Nephron (organoid): ENCODE measurements around the gene PACSIN2.

Experiments used
- H3K27ac Mint-ChIP-seq, 3 experiments: 2 replicates each; pipeline ENCODE4 v1.8.0; 2020; ENCODE audit warnings: mixed read lengths in 3 of 3, mild to moderate bottlenecking in 2 of 3, moderate library complexity in 1 of 3
- H3K27me3 Mint-ChIP-seq: 2 replicates; pipeline ENCODE4 v1.8.0; 2021; ENCODE audit warnings: low read depth, mild to moderate bottlenecking, moderate library complexity, mixed read lengths
- H3K36me3 Mint-ChIP-seq: 2 replicates; pipeline ENCODE4 v1.8.0; 2020; ENCODE audit warnings: low read depth, mixed read lengths
- H3K4me1 Mint-ChIP-seq: 2 replicates; pipeline ENCODE4 v1.8.0; 2020; ENCODE audit warnings: mixed read lengths
- H3K4me3 Mint-ChIP-seq, 3 experiments: 2 replicates each; pipeline ENCODE4 v1.8.0; 2020; ENCODE audit warnings: mild to moderate bottlenecking in 3 of 3, mixed read lengths in 3 of 3, moderate library complexity in 2 of 3
- H3K9me3 Mint-ChIP-seq: 2 replicates; pipeline ENCODE4 v1.8.0; 2020; ENCODE audit warnings: mixed read lengths
- TF ChIP-seq, protein P1 (sequence below), 3 experiments: fragments of 200-600 bp; sonication (generic); IDR thresholded peaks; one replicate each; pipeline ENCODE4 v1.5.0; 2021; ENCODE audit warnings: antibody characterized with exemption in 3 of 3; ENCODE audit not compliant: unreplicated experiment in 3 of 3

The PACSIN2 gene

DNA sequence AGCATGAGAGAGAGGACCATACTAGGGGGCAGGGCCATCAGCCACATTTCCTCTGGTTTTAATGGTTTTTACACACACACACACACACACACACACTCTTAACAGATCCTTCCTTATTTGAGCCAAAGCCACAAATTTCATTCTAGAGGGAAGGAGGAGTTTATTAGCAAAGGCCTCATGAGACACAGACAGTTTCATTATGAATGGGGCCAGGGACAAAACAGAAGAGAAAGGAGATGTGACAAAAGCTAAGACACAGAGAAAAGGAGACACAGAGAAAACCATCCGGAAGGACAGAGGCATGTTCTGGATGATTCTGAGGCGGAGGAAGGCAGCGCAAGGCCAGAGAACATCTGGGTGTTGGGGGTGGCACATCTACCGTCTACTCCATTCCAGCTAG is 125.6 kb downstream of the PACSIN2 start:
- no peaks in the 10 kb centered on the region for H3K27me3 Mint-ChIP-seq
- H3K9me3 Mint-ChIP-seq: no peaks in the 10 kb centered on the region
- no peak overlapping the region for H3K27ac Mint-ChIP-seq
- peaks cover 31% of the 10 kb centered on the region for H3K36me3 Mint-ChIP-seq
- TF ChIP-seq, protein P1, sequence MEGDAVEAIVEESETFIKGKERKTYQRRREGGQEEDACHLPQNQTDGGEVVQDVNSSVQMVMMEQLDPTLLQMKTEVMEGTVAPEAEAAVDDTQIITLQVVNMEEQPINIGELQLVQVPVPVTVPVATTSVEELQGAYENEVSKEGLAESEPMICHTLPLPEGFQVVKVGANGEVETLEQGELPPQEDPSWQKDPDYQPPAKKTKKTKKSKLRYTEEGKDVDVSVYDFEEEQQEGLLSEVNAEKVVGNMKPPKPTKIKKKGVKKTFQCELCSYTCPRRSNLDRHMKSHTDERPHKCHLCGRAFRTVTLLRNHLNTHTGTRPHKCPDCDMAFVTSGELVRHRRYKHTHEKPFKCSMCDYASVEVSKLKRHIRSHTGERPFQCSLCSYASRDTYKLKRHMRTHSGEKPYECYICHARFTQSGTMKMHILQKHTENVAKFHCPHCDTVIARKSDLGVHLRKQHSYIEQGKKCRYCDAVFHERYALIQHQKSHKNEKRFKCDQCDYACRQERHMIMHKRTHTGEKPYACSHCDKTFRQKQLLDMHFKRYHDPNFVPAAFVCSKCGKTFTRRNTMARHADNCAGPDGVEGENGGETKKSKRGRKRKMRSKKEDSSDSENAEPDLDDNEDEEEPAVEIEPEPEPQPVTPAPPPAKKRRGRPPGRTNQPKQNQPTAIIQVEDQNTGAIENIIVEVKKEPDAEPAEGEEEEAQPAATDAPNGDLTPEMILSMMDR (IDR thresholded peaks at IDR 0.05; ENCODE audit: unreplicated experiment in 3 of 3): no peak
- no peak overlapping the region for H3K4me3 Mint-ChIP-seq
- H3K4me1 Mint-ChIP-seq: no peaks in the 10 kb centered on the region

DNA sequence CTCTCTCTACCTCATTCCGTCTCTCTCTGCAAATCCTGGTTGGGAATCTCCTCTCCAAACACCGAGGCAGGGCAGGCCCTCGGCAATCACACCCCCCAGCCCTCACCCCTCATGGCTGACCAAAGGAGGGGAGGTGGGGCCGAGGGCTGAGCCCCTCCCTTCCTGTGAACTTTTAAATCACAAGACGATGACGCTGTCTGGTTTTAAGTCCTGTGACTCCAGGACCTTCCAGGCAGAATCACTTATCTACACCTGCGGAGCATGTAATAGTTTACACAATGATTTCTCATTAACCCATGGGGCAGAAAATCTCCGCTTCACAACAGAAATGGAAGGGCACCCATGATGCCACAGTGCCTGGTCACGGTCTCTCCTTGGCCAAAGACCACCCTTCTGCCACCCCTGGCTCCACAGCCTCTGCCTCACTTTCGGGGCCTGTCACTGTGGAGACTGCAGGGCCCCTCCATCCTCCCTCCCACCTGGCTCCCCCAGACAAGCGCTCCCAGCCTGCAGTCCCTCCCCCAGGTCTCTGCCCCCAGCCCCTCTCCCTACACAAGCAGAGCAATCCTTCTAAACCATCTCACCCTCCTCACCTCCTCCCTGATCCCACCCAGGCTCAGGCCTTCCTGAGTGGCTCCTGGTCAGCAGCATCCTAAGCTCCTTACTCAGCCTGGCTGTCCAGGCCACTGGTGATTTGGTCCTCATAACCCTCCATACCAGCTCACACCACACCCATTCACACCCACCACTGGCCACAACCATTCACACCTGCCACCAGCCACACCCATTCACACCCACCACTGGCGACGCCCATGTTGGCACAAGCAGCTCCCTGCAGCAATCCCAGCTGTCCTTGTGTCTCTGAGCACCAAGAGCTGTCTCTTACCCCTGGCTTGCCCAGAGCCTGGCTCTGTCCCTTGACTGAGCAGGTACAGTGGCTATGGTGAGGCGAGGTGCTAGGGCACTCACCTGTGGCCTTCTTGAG is 127.1 kb downstream of the PACSIN2 start:
- TF ChIP-seq, protein P1 (IDR thresholded peaks at IDR 0.05; ENCODE audit: unreplicated experiment in 3 of 3): no peak
- Mint-ChIP-seq H3K36me3 (peaks cover 40% of the 10 kb centered on the region), H3K27me3 (no peaks in the 10 kb centered on the region), H3K4me1 (no peaks in the 10 kb centered on the region), H3K9me3 (no peaks in the 10 kb centered on the region), H3K27ac (peak overlapping the region in 1 of 3 experiments; percentile 79), H3K4me3 (no peak overlapping the region)

DNA sequence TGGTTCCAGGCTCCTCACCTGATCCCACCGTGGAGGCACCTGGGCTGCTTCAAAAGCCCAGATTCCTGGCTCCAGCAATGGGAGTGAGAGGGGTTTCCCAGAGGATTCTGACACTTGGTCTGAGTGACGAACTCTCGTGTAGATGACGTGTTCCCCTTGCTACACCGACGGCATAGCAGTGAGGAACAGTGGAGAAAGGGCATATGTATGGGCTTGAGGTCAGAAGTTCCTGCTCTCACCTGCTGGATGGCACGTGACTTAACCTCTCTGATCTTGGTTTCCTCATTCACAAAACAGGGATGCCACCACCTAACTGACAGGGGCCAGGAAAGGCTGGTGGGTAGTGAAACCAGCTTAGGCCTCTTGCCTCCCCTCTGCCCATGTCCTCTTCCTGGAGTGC is 127.8 kb downstream of the PACSIN2 start:
- H3K4me1 Mint-ChIP-seq: no peaks in the 10 kb centered on the region
- no peaks in the 10 kb centered on the region for H3K9me3 Mint-ChIP-seq
- TF ChIP-seq, protein P1 (IDR thresholded peaks at IDR 0.05; ENCODE audit: unreplicated experiment in 3 of 3): no peak
- H3K27ac Mint-ChIP-seq: peak overlapping the region in 1 of 3 experiments; percentile 79
- peaks cover 42% of the 10 kb centered on the region for H3K36me3 Mint-ChIP-seq
- H3K4me3 Mint-ChIP-seq: no peak overlapping the region
- no peaks in the 10 kb centered on the region for H3K27me3 Mint-ChIP-seq

DNA sequence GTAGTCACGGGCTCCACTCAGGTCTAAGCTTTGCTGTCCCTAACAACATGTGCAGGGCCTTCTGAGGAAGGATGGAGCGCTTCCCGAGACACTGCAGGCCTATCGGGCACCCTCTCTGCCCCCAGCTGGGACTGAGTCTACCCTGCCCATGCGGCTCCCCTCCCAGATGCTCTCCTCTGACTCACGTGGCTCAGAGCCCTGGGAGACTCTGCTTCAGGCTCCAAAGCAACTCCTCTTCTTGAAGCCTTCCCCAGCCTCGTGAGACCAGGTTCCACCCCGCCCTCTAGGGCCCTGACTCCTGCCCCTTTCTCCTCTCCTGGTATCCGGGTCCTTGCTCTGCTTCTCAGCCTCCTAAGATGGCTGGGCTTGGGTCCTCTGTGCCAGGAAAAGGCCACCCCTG is 129.5 kb downstream of the PACSIN2 start:
- no peak overlapping the region for H3K4me3 Mint-ChIP-seq
- H3K9me3 Mint-ChIP-seq: no peaks in the 10 kb centered on the region
- H3K36me3 Mint-ChIP-seq: peaks cover 35% of the 10 kb centered on the region
- H3K27ac Mint-ChIP-seq: no peak overlapping the region
- no peaks in the 10 kb centered on the region for H3K4me1 Mint-ChIP-seq
- TF ChIP-seq, protein P1 (IDR thresholded peaks at IDR 0.05; ENCODE audit: unreplicated experiment in 3 of 3): no peak
- H3K27me3 Mint-ChIP-seq: no peaks in the 10 kb centered on the region

DNA sequence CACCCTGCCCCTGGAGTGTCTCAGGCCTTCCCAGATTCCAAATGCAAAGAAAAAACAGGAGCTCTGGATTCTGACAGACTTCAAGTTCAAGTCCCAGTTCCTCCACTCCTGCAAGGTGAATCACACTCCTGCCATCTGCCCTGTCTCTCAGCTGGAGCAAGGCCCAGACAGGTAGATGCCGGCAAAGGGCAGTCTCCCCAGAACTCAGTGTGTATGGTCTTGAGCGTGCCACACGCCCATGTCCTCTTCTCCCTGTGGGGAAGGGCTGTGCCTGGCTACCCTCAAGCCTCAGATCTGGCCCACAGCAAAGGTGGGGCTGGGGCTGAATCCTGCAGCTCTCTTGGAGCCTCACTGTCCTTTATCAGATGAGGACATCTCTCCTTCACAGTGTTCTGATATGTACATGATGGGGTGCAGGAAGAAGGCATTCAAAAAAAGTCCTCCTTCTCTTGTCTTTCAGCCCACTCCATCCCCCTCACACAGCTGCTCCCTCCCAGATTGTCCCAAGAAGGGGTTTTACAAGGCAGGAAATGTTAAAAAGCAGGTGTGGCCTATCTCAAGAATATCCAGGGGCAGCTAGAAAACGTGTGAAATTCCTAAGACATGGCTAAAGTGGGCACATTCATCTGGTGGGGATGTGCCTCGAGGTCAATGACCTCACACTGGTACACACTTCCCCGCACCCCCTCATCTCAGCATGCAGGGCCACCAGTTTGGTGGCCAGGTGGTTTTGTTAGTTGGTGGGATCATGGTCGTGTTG is 130.2 kb downstream of the PACSIN2 start:
- Mint-ChIP-seq H3K4me1 (no peaks in the 10 kb centered on the region), H3K9me3 (no peaks in the 10 kb centered on the region), H3K4me3 (no peak overlapping the region), H3K27me3 (no peaks in the 10 kb centered on the region), H3K36me3 (peaks cover 39% of the 10 kb centered on the region), H3K27ac (no peak overlapping the region)
- TF ChIP-seq, protein P1 (IDR thresholded peaks at IDR 0.05; ENCODE audit: unreplicated experiment in 3 of 3): no peak
